Brain microvascular endothelial cell (primary cell): ENCODE measurements around the gene IL7R.

Experiments used
- DNase-seq: peaks from one replicate; pipeline ENCODE4 v3.0.0-alpha.2; 2020
- H3K27ac ChIP-seq: fragments of 250-450 bp; sonication (Bioruptor Pico); 2 replicates; pipeline ENCODE4 v1.5.1; 2020; ENCODE audit warnings: mild to moderate bottlenecking, moderate library complexity
- H3K27me3 ChIP-seq: fragments of 250-450 bp; sonication (Bioruptor Pico); replicated peaks from 2 replicates; pipeline ENCODE4 v1.5.1; 2020; ENCODE audit warnings: mild to moderate bottlenecking
- H3K36me3 ChIP-seq: fragments of 250-450 bp; sonication (Bioruptor Pico); replicated peaks from 2 replicates; pipeline ENCODE4 v1.5.1; 2020; ENCODE audit warnings: mild to moderate bottlenecking
- H3K4me3 ChIP-seq: 2 replicates; pipeline ENCODE4 v1.5.1; 2011; ENCODE audit warnings: low read depth, mild to moderate bottlenecking, control low read depth, low read length, moderate library complexity
- CTCF ChIP-seq: IDR thresholded peaks from 2 replicates; pipeline ENCODE4 v1.5.1; 2011; ENCODE audit warnings: low read depth, mild to moderate bottlenecking, moderate library complexity, low read length, control low read depth, inconsistent platforms; ENCODE audit errors: missing control alignments
- in situ Hi-C: cut with HindIII; loops from 2 replicates; pipeline ENCODE4 v1.10.0; 2017; ENCODE audit warnings: low sequenced_read_pairs, low pct_ligation_motif_present

Gene IL7R

GRCh38 chr5:35870605-35871004, 13.9 kb downstream of the IL7R start:
- H3K36me3 ChIP-seq: no peaks in the 10 kb centered on the region
- H3K27me3 ChIP-seq: no peaks in the 10 kb centered on the region
- TF ChIP-seq CTCF: no peak
- no peak for DNase-seq
- no peak overlapping the region for H3K4me3 ChIP-seq
- in situ Hi-C loops: no loop called here
- H3K27ac ChIP-seq: no peak overlapping the region

GRCh38 chr5:35876454-35876853, 19.8 kb downstream of the IL7R start:
- H3K36me3 ChIP-seq: no peaks in the 10 kb centered on the region
- DNase-seq: no peak
- no peak overlapping the region for H3K4me3 ChIP-seq
- no peak overlapping the region for H3K27ac ChIP-seq
- in situ Hi-C loops: no loop called here
- H3K27me3 ChIP-seq: no peaks in the 10 kb centered on the region
- no peak for TF ChIP-seq CTCF

GRCh38 chr5:35876922-35877321, 20.2 kb downstream of the IL7R start:
- no peak overlapping the region for H3K4me3 ChIP-seq
- H3K27me3 ChIP-seq: no peaks in the 10 kb centered on the region
- in situ Hi-C loops: no loop called here
- DNase-seq: peak; percentile 9
- H3K36me3 ChIP-seq: no peaks in the 10 kb centered on the region
- no peak overlapping the region for H3K27ac ChIP-seq
- no peak for TF ChIP-seq CTCF

- no peak overlapping the region for H3K4me3 ChIP-seq
- TF ChIP-seq CTCF: no peak
- no peak overlapping the region for H3K27ac ChIP-seq
- in situ Hi-C loops: no loop called here
- no peak for DNase-seq
- no peaks in the 10 kb centered on the region for H3K27me3 ChIP-seq
- no peaks in the 10 kb centered on the region for H3K36me3 ChIP-seq
These were observed 21.0 kb downstream of the IL7R start for GRCh38 chr5:35877655-35878054.

GRCh38 chr5:35878079-35878478, 21.4 kb downstream of the IL7R start:
- H3K4me3 ChIP-seq: no peak overlapping the region
- TF ChIP-seq CTCF: no peak
- in situ Hi-C loops: no loop called here
- DNase-seq: no peak
- no peaks in the 10 kb centered on the region for H3K27me3 ChIP-seq
- H3K36me3 ChIP-seq: no peaks in the 10 kb centered on the region
- H3K27ac ChIP-seq: no peak overlapping the region

- no peak for TF ChIP-seq CTCF
- DNase-seq: no peak
- no peaks in the 10 kb centered on the region for H3K27me3 ChIP-seq
- H3K27ac ChIP-seq: no peak overlapping the region
- no peak overlapping the region for H3K4me3 ChIP-seq
- in situ Hi-C loops: no loop called here
- no peaks in the 10 kb centered on the region for H3K36me3 ChIP-seq
These were observed 22.4 kb downstream of the IL7R start for GRCh38 chr5:35879096-35879495.
